GM12873 (cell line): ENCODE results near the gene ZBED4.
A peak's percentile ranks its signal among the peaks of the same experiment; 100 is the strongest.

ENCODE experiments used
- CTCF ChIP-seq: IDR thresholded peaks from 2 replicates; pipeline ENCODE4 v1.5.1; 2012; ENCODE audit warnings: low read depth, mild to moderate bottlenecking, moderate library complexity, low read length, control low read depth; ENCODE audit not compliant: insufficient read depth; ENCODE audit errors: missing control alignments

ZBED4 gene

GRCh38 chr22:49926916-49927315 is 73.3 kb downstream of the ZBED4 start:
- TF ChIP-seq CTCF, result no peak

DNA sequence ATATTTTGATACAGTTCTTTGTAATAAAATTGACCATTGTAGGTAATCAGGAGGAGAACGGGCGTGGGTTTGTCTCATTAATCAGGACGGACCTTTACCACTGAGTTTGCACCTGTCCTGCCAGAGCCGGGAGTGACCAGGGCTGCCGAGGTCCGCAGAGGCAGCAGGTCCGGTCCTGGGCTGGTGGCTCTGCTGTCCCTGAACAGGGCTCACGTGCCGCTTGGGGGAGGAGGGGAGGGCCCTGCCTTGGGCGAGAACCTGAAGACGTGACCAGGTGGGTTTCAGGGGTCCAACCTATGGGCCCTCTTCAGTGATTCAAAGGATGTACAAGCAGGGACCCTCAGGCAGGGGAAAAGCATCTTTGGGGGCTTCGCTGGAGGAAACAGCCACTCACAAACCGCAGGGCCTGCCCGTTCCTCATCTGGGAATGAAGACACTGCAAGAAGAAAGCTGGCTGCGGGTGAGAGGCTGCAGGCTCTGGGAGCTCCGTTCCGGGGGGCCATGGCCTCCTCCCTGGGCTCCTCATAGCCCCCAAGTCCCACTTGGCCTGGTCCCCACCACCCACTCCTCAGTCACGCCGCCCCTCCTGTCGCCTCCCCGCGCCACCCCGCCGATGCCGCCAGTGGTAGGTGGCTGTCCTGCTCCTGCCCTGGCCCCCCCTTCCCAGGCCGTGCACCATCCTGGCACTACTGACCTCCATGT is 74.0 kb downstream of the ZBED4 start:
- TF ChIP-seq CTCF, result no peak

DNA sequence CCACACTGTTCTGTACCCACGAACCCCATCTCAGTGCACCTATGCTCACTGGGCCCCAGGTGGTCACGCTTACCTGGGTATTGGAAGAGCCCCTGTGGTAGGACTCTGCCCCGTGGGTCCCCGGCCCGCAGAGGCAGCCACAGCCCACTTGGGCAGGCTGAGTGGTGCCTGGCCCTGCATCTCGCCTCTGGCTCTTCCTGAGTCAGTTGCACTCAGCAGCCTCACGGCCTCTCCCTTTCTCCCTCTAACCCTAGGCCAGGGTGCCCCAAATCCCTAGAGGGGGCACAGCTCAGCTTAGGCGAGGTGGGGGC is 74.5 kb downstream of the ZBED4 start:
- no peak for TF ChIP-seq CTCF

DNA sequence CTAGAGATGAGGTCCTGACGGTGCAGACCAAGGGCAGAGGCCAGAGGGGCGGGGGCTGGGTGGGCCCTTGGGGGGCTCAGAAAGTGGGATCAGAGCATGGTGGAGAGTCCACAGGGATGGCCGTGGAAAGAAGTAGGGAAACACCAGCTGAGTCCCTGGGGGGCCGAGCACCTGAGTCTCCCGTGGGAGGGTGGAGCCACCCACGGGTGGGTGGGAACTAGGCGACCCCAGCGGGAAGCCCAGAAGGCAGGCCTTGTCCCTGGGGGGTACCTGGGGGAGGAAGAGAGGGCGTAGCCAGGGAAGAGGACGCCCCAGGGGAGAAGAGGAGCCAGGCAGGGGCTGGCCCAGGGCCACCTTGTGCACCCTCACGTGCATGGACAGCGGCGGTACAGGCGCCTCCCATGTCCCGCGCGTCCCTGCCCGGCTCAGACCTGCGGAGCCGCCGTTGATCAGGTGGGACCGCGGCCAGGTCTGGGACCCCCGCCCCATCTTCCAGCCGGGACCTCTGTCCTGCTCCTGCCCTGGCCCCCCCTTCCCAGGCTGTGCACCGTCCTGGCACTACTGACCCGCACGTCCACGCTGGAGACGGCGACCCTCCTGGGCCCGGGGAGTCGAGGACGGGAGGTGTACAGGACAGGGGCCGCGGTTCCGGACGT is 75.0 kb downstream of the ZBED4 start:
- no peak for TF ChIP-seq CTCF

- TF ChIP-seq CTCF, result peak; percentile 69
These were observed 75.8 kb downstream of the ZBED4 start for GRCh38 chr22:49929211-49929979.

DNA sequence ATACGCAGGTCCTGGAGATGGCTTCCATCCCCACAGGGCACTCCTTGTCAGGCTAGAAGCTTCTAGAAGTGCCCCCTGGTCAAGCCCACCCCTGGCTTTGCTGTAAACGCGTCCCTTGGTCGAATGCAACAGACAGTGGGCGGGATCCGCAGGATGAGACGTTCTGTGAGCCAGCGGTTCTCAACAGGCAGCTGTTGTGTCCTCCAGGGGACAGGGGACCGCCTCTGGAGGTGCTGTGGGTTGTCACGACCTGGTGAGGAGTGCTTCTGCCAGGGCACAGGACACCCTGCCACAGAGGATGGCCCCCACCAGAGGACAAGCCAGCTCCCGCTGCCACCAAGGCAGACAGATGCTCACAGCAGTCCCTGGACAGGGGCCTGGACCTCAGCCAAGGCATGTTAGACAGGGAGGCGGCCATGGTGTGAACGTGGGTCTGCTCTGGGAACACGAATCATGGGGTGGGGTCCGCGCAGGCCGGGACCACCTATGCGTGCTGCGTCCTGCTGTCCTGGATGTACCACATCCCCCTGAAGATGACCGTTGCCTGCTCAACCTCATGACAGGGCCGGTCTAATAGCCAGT is 76.4 kb downstream of the ZBED4 start:
- no peak for TF ChIP-seq CTCF
